ENCODE results near the gene CDKL5.

DNA sequence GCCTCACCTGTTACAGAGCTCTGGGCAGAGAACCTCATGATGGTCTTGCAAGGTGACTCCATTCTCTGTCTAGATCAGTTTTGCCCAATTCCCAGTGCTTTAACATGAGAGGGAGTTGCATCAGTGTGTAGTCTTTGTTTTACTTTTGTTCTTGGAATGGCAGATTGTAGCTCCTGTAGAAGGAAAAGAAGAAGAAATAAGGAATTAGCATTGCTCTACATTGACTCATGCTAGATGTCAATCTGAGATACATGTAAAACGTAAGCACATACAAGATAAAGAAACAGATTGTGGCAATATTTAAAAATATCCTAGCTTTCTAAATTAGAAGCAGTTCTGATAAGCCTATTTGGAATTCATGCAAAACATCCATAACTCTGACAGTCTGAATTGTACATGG is 266.0 kb downstream of the CDKL5 start:
- no peak for TF ChIP-seq CTCF (IDR thresholded peaks at IDR 0.05)
- TF ChIP-seq POLR2AphosphoS5 (IDR thresholded peaks at IDR 0.05; ENCODE audit: low read depth, low read length) = no peak
- TF ChIP-seq, protein P1, sequence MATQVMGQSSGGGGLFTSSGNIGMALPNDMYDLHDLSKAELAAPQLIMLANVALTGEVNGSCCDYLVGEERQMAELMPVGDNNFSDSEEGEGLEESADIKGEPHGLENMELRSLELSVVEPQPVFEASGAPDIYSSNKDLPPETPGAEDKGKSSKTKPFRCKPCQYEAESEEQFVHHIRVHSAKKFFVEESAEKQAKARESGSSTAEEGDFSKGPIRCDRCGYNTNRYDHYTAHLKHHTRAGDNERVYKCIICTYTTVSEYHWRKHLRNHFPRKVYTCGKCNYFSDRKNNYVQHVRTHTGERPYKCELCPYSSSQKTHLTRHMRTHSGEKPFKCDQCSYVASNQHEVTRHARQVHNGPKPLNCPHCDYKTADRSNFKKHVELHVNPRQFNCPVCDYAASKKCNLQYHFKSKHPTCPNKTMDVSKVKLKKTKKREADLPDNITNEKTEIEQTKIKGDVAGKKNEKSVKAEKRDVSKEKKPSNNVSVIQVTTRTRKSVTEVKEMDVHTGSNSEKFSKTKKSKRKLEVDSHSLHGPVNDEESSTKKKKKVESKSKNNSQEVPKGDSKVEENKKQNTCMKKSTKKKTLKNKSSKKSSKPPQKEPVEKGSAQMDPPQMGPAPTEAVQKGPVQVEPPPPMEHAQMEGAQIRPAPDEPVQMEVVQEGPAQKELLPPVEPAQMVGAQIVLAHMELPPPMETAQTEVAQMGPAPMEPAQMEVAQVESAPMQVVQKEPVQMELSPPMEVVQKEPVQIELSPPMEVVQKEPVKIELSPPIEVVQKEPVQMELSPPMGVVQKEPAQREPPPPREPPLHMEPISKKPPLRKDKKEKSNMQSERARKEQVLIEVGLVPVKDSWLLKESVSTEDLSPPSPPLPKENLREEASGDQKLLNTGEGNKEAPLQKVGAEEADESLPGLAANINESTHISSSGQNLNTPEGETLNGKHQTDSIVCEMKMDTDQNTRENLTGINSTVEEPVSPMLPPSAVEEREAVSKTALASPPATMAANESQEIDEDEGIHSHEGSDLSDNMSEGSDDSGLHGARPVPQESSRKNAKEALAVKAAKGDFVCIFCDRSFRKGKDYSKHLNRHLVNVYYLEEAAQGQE (IDR thresholded peaks at IDR 0.05; ENCODE audit: insufficient read depth in 1 of 2, low read depth in 2 of 2, low read length in 1 of 2) = no peak
- TF ChIP-seq SIN3A (IDR thresholded peaks at IDR 0.05; ENCODE audit: borderline replicate concordance, insufficient read depth, low read depth, low read length) = no peak
- no peak for TF ChIP-seq TCF7L2 (IDR thresholded peaks at IDR 0.05; ENCODE audit: low read depth, low read length)

All from Panc1 (cell line).